Measurements from ENCODE around the gene GPD2.

The GPD2 gene

GRCh38 chr2:156435718-156436496 lies at the start of gene GPD2:
Gene GPD2, plus strand, starts transcription at chr2:156436379. Its CDS starts 39,727 bp downstream, at chr2:156476106.
- peak; percentile 95 for DNase-seq

GRCh38 chr2:156394033-156394741 lies 42.0 kb upstream of the GPD2 start:
- DNase-seq, result no peak

GRCh38 chr2:156396126-156396525 lies 40.1 kb upstream of the GPD2 start:
- no peak for DNase-seq

- DNase-seq, result no peak
Observed at GRCh38 chr2:156397229-156397628, 39.0 kb upstream of the GPD2 start.

- no peak for DNase-seq
Observed at GRCh38 chr2:156398176-156398575, 38.0 kb upstream of the GPD2 start.

- DNase-seq, result no peak
Observed at GRCh38 chr2:156399224-156399949, 36.8 kb upstream of the GPD2 start.

GRCh38 chr2:156399950-156400705 lies 36.1 kb upstream of the GPD2 start:
- peak; percentile 86 for DNase-seq

- DNase-seq, result peak; percentile 82
Observed at GRCh38 chr2:156400706-156401678, 35.2 kb upstream of the GPD2 start.

GRCh38 chr2:156401861-156402260 lies 34.3 kb upstream of the GPD2 start:
- no peak for DNase-seq

- no peak for DNase-seq
Observed at GRCh38 chr2:156405586-156405985, 30.6 kb upstream of the GPD2 start.

GRCh38 chr2:156411835-156412234 lies 24.3 kb upstream of the GPD2 start:
- no peak for DNase-seq

GRCh38 chr2:156421851-156422250 lies 14.3 kb upstream of the GPD2 start:
- no peak for DNase-seq

GRCh38 chr2:156423674-156424282 lies 12.4 kb upstream of the GPD2 start:
- DNase-seq, result no peak

GRCh38 chr2:156427074-156427473 lies 9.1 kb upstream of the GPD2 start:
- no peak for DNase-seq

- no peak for DNase-seq
Observed at GRCh38 chr2:156429211-156429610, 7.0 kb upstream of the GPD2 start.

- DNase-seq, result no peak
Observed at GRCh38 chr2:156430236-156430979, 5.8 kb upstream of the GPD2 start.

- no peak for DNase-seq
Observed at GRCh38 chr2:156430980-156431358, 5.2 kb upstream of the GPD2 start.

- DNase-seq, result no peak
Observed at GRCh38 chr2:156434461-156435291, 1.5 kb upstream of the GPD2 start.

GRCh38 chr2:156435396-156435717 lies 822 bp upstream of the GPD2 start:
- no peak for DNase-seq

Measured in left hindlimb (tissue), 1 donor.